CD14-positive monocyte (primary cell): ENCODE results near the gene RPS29. TPM values are rescaled to one million over a fixed set of nuclear protein-coding genes. Genes with fewer than 3 reads are reported as not detected.

Source experiments
- DNase-seq, 3 donors: peaks; one replicate each; pipeline ENCODE4 v3.0.0-alpha.2; 2011 to 2022
- H2AFZ ChIP-seq: 2 replicates; pipeline ENCODE4 v1.6.0; 2012; ENCODE audit warnings: mild to moderate bottlenecking, low read depth, low read length, inconsistent platforms; ENCODE audit not compliant: insufficient read depth, poor library complexity, severe bottlenecking
- H3K27ac ChIP-seq, 2 donors: 1 replicate in 1 of 2; 2 replicates in 1 of 2; pipeline ENCODE4 v1.5.1; 2012 to 2013; ENCODE audit warnings: low read length in 2 of 2, control low read depth in 1 of 2, inconsistent platforms in 1 of 2, low read depth in 1 of 2, mild to moderate bottlenecking in 1 of 2
- H3K27me3 ChIP-seq, 2 donors: one replicate each; pipeline versions ENCODE4 v1.6.0 to v1.6.1; 2011 to 2013; ENCODE audit warnings: low read length in 2 of 2; ENCODE audit not compliant: control insufficient read depth in 2 of 2, insufficient read depth in 2 of 2
- H3K36me3 ChIP-seq, 2 donors: replicated peaks in 1 of 2; 1 replicate in 1 of 2; 2 replicates in 1 of 2; pipeline versions ENCODE4 v1.5.1 to v1.6.1; 2012 to 2013; ENCODE audit warnings: low read length in 2 of 2, control low read depth in 1 of 2, inconsistent platforms in 1 of 2, mild to moderate bottlenecking in 1 of 2; ENCODE audit not compliant: insufficient read depth in 2 of 2, control insufficient read depth in 1 of 2
- H3K4me1 ChIP-seq, 2 donors: 1 replicate in 1 of 2; 2 replicates in 1 of 2; pipeline versions ENCODE4 v1.5.1 to v1.6.1; 2012 to 2013; ENCODE audit warnings: low read length in 2 of 2, control low read depth in 1 of 2, inconsistent platforms in 1 of 2, mild to moderate bottlenecking in 1 of 2, moderate library complexity in 1 of 2; ENCODE audit not compliant: insufficient read depth in 2 of 2, control insufficient read depth in 1 of 2
- H3K4me2 ChIP-seq: replicated peaks from 2 replicates; pipeline ENCODE3; 2012; ENCODE audit warnings: low read length, moderate library complexity, mild to moderate bottlenecking; ENCODE audit not compliant: poor library complexity, severe bottlenecking; ENCODE audit errors: extremely low read depth
- H3K4me3 ChIP-seq, 3 experiments: fragments of 200-600 bp in 1 of 3; sonication (generic) in 1 of 3; replicated peaks in 1 of 3; 1 replicate in 2 of 3; 2 replicates in 1 of 3; pipeline ENCODE4 v1.5.1; 2011 to 2013; ENCODE audit warnings: low read length in 3 of 3, mild to moderate bottlenecking in 3 of 3, control low read depth in 2 of 3, low read depth in 2 of 3, inconsistent platforms in 1 of 3, moderate library complexity in 1 of 3
- H3K79me2 ChIP-seq: 2 replicates; pipeline ENCODE4 v1.6.0; 2012; ENCODE audit warnings: mild to moderate bottlenecking, control low read depth, inconsistent platforms, low read length, moderate library complexity; ENCODE audit not compliant: insufficient read depth
- H3K9ac ChIP-seq: 2 replicates; pipeline ENCODE4 v1.6.0; 2017; ENCODE audit warnings: low read length, mild to moderate bottlenecking; ENCODE audit not compliant: insufficient read depth, poor library complexity, severe bottlenecking
- H3K9me3 ChIP-seq, 2 donors: replicated peaks in 1 of 2; 1 replicate in 1 of 2; 2 replicates in 1 of 2; pipeline versions ENCODE4 v1.5.1 to v1.6.1; 2012 to 2013; ENCODE audit warnings: low read length in 2 of 2, control low read depth in 1 of 2; ENCODE audit not compliant: control insufficient read depth in 1 of 2, insufficient read depth in 1 of 2
- H4K20me1 ChIP-seq: 2 replicates; pipeline ENCODE4 v1.6.0; 2012; ENCODE audit warnings: mild to moderate bottlenecking, low read length, control low read depth, moderate library complexity; ENCODE audit not compliant: insufficient read depth
- H3K27ac Mint-ChIP-seq, 7 donors: one replicate each; pipeline ENCODE4 v1.8.0; 2020; ENCODE audit warnings: mild to moderate bottlenecking in 7 of 7, mixed read lengths in 7 of 7, moderate library complexity in 6 of 7, inconsistent platforms in 2 of 7
- H3K27me3 Mint-ChIP-seq, 3 donors: one replicate each; pipeline ENCODE4 v1.8.0; 2021 to 2022; ENCODE audit warnings: low read depth in 3 of 3, mild to moderate bottlenecking in 3 of 3, mixed read lengths in 3 of 3, moderate library complexity in 3 of 3, inconsistent platforms in 1 of 3
- H3K36me3 Mint-ChIP-seq, 2 donors: one replicate each; pipeline ENCODE4 v1.8.0; 2020; ENCODE audit warnings: mixed read lengths in 2 of 2, inconsistent platforms in 1 of 2, mild to moderate bottlenecking in 1 of 2
- H3K4me1 Mint-ChIP-seq: one replicate; pipeline ENCODE4 v1.8.0; 2020; ENCODE audit warnings: mild to moderate bottlenecking, mixed read lengths
- H3K4me3 Mint-ChIP-seq, 2 donors: one replicate each; pipeline ENCODE4 v1.8.0; 2020; ENCODE audit warnings: mild to moderate bottlenecking in 2 of 2, mixed read lengths in 2 of 2, moderate library complexity in 1 of 2
- H3K9me3 Mint-ChIP-seq, 7 donors: one replicate each; pipeline ENCODE4 v1.8.0; 2020 to 2022; ENCODE audit warnings: mixed read lengths in 7 of 7, mild to moderate bottlenecking in 6 of 7, moderate library complexity in 6 of 7, inconsistent platforms in 2 of 7
- WGBS: methylation state at CpG from one replicate; pipeline ENCODE4 v1.1.5; 2013; ENCODE audit warnings: missing lambda C conversion rate; ENCODE audit not compliant: insufficient coverage; 5-methylcytosine and 5-hydroxymethylcytosine counted together
- intact Hi-C, 2 donors: fragments of 100-400 bp; cut with micrococcal nuclease; formaldehyde crosslinking; loops; one replicate each; pipeline versions ENCODE4 v1.15.0 to v1.15.1; 2023
- polyA plus RNA-seq, 3 donors: library from polyadenylated mRNA; depleted of rRNA in 1 of 3; unstranded in 2 of 3; stranded (reverse) in 1 of 3; fragments of 300-500 nt in 2 of 3; fragments of >200 nt in 1 of 3; fragmentation: Illumina TruSeq in 2 of 3; gene quantifications; 1 replicate in 2 of 3; 2 replicates in 1 of 3; pipeline ENCODE4 v1.2.3, GENCODE V29; 2012 to 2021
- TF ChIP-seq, protein P1 (sequence below): fragments of 200-600 bp; IDR thresholded peaks from one replicate; pipeline ENCODE4 v1.8.0; 2022; ENCODE audit warnings: antibody characterized with exemption, mild to moderate bottlenecking

Gene RPS29
- polyA plus RNA-seq, 3 donors = 2,325 to 4,497 (median 2,965) TPM

DNA sequence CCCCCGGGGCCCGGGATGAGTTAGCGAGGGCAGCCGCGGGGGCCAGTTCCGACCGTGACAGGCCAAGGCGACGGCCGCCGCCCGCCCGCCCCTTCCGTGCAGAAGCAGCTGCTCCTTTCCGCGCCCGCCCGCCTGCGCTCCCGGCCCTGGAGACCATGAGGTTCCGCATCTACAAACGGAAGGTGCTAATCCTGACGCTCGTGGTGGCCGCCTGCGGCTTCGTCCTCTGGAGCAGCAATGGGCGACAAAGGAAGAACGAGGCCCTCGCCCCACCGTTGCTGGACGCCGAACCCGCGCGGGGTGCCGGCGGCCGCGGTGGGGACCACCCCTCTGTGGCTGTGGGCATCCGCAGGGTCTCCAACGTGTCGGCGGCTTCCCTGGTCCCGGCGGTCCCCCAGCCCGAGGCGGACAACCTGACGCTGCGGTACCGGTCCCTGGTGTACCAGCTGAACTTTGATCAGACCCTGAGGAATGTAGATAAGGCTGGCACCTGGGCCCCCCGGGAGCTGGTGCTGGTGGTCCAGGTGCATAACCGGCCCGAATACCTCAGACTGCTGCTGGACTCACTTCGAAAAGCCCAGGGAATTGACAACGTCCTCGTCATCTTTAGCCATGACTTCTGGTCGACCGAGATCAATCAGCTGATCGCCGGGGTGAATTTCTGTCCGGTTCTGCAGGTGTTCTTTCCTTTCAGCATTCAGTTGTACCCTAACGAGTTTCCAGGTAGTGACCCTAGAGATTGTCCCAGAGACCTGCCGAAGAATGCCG, 35.1 kb upstream of the RPS29 start:
- peaks cover 8 to 27% of the 10 kb centered on the region in 2 donors for H3K36me3 ChIP-seq
- TF ChIP-seq, protein P1, sequence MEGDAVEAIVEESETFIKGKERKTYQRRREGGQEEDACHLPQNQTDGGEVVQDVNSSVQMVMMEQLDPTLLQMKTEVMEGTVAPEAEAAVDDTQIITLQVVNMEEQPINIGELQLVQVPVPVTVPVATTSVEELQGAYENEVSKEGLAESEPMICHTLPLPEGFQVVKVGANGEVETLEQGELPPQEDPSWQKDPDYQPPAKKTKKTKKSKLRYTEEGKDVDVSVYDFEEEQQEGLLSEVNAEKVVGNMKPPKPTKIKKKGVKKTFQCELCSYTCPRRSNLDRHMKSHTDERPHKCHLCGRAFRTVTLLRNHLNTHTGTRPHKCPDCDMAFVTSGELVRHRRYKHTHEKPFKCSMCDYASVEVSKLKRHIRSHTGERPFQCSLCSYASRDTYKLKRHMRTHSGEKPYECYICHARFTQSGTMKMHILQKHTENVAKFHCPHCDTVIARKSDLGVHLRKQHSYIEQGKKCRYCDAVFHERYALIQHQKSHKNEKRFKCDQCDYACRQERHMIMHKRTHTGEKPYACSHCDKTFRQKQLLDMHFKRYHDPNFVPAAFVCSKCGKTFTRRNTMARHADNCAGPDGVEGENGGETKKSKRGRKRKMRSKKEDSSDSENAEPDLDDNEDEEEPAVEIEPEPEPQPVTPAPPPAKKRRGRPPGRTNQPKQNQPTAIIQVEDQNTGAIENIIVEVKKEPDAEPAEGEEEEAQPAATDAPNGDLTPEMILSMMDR = no peak
- H4K20me1 ChIP-seq = peaks cover 50% of the 10 kb centered on the region
- H3K9me3 ChIP-seq = no peaks in the 10 kb centered on the region
- H3K4me3 Mint-ChIP-seq = peak overlapping the region; percentile 92 to 98
- peaks cover 30 to 51% of the 10 kb centered on the region in 2 donors for H3K4me1 ChIP-seq
- peaks cover 81% of the 10 kb centered on the region for H3K79me2 ChIP-seq
- peak overlapping the region; percentile 80 for H2AFZ ChIP-seq
- WGBS = 4% methylated on average over 63 of the region's 65 CpGs
- H3K4me1 Mint-ChIP-seq = peaks cover 52% of the 10 kb centered on the region
- H3K27ac Mint-ChIP-seq = peak overlapping the region; percentile 97 to 99 (median 99)
- no peaks in the 10 kb centered on the region for H3K27me3 ChIP-seq
- peak overlapping the region; percentile 86 for H3K9ac ChIP-seq
- no peaks in the 10 kb centered on the region for H3K27me3 Mint-ChIP-seq
- peak overlapping the region; percentile 94 to 95 for H3K27ac ChIP-seq
- peaks cover 24 to 44% of the 10 kb centered on the region in 2 donors for H3K36me3 Mint-ChIP-seq
- H3K4me3 ChIP-seq = peak overlapping the region; percentile 49 to 81 (median 78)
- H3K4me2 ChIP-seq = peak overlapping the region; percentile 78
- DNase-seq = peak; percentile 75 to 84 (median 82)
- intact Hi-C loops = loop anchor here (5.0 kb wide), 2 partner anchors 34 to 146 kb away; partner anchors contain the start of genes RPS29 (in 2 of the 2) and KLHDC2 (in 1 of the 2)
- peaks cover 0 to 2% (median 0%) of the 10 kb centered on the region in 7 donors for H3K9me3 Mint-ChIP-seq

DNA sequence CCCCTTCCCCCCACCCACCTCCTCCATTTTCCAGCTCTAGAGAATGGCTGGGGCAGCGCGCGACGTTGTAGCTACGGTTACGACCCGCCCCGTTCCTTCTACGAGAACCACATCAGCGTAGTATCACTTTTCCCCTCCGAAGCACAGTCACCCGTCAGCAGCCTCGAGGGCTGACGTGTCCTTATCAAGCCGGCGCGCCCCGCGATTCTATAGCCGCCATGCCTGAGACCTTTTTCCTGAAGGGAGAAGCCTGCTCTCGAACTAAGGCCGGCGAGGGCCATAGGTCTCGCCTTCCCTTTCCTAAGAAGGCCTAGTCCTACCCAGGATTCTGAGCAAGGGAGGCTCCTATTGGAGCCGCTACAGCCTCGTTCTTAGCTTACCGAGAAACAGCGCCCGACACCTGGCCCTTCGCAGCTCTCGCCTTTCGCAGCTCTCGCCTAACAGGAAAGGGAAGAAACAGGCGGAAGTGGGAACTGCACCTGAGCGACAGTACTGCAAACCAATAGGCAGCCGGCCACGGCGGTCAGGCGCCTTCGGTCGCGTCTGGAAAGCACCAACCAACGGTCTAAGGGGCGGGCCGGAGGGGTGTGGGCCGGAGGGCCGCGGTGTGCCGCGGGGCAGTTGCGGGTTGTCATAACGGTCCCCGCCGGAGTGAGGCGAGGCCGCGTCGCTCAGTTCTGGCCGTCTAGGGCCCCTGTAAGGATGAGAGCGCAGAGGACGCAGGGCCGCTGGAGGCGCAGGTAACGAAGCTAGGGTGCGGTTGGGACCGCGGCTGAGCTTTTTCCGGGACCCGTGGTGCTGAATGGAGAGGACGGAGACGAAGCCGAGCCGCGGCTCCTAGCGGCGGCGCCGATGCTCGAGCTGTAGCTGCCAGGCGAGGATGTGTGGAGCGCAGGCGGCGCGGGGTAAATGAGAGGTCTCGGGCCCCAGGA, 34.3 kb upstream of the RPS29 start, which contains the start of the genes MGAT2 and RPL36AL:
Gene MGAT2 (plus strand): TSS at position 618 of the 932 bp plus-strand sequence. CDS start 470 bp downstream, outside the sequence.
Gene RPL36AL (minus strand): TSS at position 445 of the 932 bp plus-strand sequence. CDS start 1,522 bp downstream, outside the sequence.
- Mint-ChIP-seq H3K4me1 (peaks cover 50% of the 10 kb centered on the region), H3K27ac (peak within 1 kb of the TSS; percentile 97 to 99 (median 99)), H3K4me3 (peak within 1 kb of the TSS; percentile 92 to 98), H3K36me3 (peaks cover 25 to 48% of the 10 kb centered on the region in 2 donors), H3K27me3 (no peaks in the 10 kb centered on the region), H3K9me3 (peaks cover 0 to 2% (median 0%) of the 10 kb centered on the region in 7 donors)
- Histone ChIP-seq H3K9ac (peak within 1 kb of the TSS; percentile 86), H3K36me3 (peaks cover 11 to 35% of the 10 kb centered on the region in 2 donors), H4K20me1 (peaks cover 48% of the 10 kb centered on the region), H3K4me3 (peak within 1 kb of the TSS; percentile 75 to 81 (median 78)), H3K9me3 (no peaks in the 10 kb centered on the region), H3K27me3 (no peaks in the 10 kb centered on the region), H3K27ac (peak within 1 kb of the TSS; percentile 94 to 95), H3K4me2 (peak within 1 kb of the TSS; percentile 78), H2AFZ (peak within 1 kb of the TSS; percentile 80), H3K79me2 (peaks cover 77% of the 10 kb centered on the region), H3K4me1 (peaks cover 30 to 51% of the 10 kb centered on the region in 2 donors)
- WGBS = under 1% methylated on average over 85 of the region's 85 CpGs
- TF ChIP-seq, protein P1 = peak; percentile 27
- peak; percentile 98 for DNase-seq
- intact Hi-C loops = loop anchor here (5.0 kb wide), 2 partner anchors 33 to 147 kb away; partner anchors contain the start of genes RPS29 (in 2 of the 2) and KLHDC2 (in 1 of the 2)
